Measurements from ENCODE around the gene PRICKLE1.

The PRICKLE1 gene

GRCh38 chr12:42482748-42483520 is 106.6 kb downstream of the PRICKLE1 start:
- FAIRE-seq (no peak), DNase-seq (ENCODE audit: insufficient read length, low spot score) (peak; percentile 80)
- no peak for TF ChIP-seq POLR2A (IDR thresholded peaks at IDR 0.05; ENCODE audit: low read depth, low read length)

DNA sequence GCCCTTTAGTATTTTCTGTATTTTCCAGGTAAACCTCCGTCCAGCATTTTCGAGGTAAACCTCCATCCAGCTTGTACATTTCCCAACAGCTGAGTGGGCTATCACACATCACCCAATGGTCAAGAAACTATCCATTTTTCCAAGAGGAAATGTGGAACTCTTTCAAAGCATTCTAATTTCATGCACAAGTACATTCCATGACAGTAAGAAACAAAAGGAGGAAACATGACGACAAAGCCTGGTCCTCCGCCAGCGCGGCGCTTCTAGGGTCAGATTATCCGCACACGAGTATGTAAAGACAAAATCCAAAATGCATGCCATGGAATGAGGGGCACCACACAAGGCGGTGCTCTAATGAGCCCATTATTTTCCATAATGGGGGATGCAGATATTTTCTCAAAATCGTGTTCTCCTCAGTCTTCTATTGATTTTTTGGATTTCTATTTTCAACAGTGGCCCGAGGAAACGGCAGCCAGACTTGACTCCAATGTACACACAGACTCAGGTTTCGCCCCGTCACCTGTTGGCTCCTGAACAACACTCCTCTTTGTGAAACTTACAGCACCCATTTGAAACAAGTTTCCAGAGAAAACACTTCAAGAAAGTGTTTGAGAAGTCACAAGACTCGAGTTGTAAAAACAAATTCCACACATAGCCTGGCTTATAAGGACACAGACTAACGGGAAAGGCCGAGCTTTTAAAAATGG is 107.4 kb downstream of the PRICKLE1 start:
- TF ChIP-seq POLR2A (IDR thresholded peaks at IDR 0.05; ENCODE audit: low read depth, low read length), result no peak
- FAIRE-seq, result peak; percentile 36
- DNase-seq (ENCODE audit: insufficient read length, low spot score), result no peak

GRCh38 chr12:42481368-42481767 is 108.2 kb downstream of the PRICKLE1 start:
- no peak for DNase-seq (ENCODE audit: insufficient read length, low spot score)
- FAIRE-seq, result peak; percentile 62
- TF ChIP-seq POLR2A (IDR thresholded peaks at IDR 0.05; ENCODE audit: low read depth, low read length), result no peak

DNA sequence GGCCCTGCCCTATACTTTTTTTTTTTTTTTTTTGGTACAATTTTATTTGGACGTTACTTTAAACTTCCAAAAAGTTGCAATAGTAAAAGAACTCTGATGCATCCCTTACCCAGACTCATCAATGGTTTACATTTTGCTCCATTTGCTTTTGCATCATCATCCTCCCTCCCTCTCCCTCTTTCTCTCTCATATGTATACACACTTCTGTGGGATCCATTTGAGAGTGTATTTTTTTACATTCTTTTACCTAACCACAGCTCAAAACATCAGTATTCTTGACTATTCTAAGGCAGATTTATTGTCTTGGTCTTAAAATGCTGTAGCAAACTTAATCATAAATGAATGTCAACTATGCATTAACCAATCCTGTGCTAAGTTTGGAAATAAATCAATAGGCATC is 111.6 kb downstream of the PRICKLE1 start:
- no peak for TF ChIP-seq POLR2A (IDR thresholded peaks at IDR 0.05; ENCODE audit: low read depth, low read length)
- FAIRE-seq (no peak), DNase-seq (ENCODE audit: insufficient read length, low spot score) (no peak)

- TF ChIP-seq POLR2A (IDR thresholded peaks at IDR 0.05; ENCODE audit: low read depth, low read length), result no peak
- FAIRE-seq (peak; percentile 80), DNase-seq (ENCODE audit: insufficient read length, low spot score) (no peak)
Observed at GRCh38 chr12:42475106-42475505, 114.4 kb downstream of the PRICKLE1 start.

DNA sequence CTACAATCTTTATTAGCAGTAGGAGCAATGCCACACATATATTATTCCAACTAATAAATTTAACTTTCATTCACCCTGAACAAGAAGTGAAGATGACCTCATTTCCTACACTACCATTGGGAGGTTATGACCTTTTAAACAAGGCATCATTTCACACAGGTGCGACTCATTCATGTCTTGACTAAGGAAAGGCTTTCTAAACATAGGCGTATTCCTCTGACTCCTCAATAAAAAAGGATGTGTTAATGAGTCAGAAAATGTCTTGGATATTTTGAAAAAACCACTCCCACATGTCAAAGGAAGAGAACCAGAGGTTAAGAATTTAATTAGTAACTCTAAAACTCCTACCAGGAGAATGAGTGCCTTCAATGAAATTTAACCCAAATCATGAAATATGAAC is 115.2 kb downstream of the PRICKLE1 start:
- DNase-seq (ENCODE audit: insufficient read length, low spot score), result peak; percentile 49
- peak; percentile 89 for FAIRE-seq
- no peak for TF ChIP-seq POLR2A (IDR thresholded peaks at IDR 0.05; ENCODE audit: low read depth, low read length)

GRCh38 chr12:42473561-42473960 is 116.0 kb downstream of the PRICKLE1 start:
- TF ChIP-seq POLR2A (IDR thresholded peaks at IDR 0.05; ENCODE audit: low read depth, low read length), result no peak
- FAIRE-seq, result no peak
- DNase-seq (ENCODE audit: insufficient read length, low spot score), result no peak

- no peak for TF ChIP-seq POLR2A (IDR thresholded peaks at IDR 0.05; ENCODE audit: low read depth, low read length)
- peak; percentile 45 for FAIRE-seq
- no peak for DNase-seq (ENCODE audit: insufficient read length, low spot score)
Observed at GRCh38 chr12:42473130-42473529, 116.4 kb downstream of the PRICKLE1 start.

DNA sequence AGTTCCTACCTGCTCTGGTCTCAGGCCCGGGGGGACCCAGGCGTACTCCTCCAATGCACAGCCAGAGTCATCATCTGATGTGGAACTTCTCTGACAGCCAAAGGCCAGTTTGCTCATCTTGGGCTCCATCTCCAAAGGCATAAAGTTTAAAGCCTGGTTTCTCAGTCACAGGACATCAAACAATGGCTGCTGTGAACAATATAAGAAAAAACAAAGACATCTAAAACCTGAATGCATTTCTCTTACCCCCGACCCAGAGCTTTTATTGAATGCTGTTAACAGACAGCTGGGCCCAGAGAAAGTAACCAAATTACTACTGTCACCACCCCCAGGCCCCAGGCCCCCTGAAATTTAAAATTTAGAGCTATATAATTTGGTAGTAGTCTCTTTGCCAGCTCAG is 117.2 kb downstream of the PRICKLE1 start:
- DNase-seq (ENCODE audit: insufficient read length, low spot score), result no peak
- no peak for TF ChIP-seq POLR2A (IDR thresholded peaks at IDR 0.05; ENCODE audit: low read depth, low read length)
- no peak for FAIRE-seq

DNA sequence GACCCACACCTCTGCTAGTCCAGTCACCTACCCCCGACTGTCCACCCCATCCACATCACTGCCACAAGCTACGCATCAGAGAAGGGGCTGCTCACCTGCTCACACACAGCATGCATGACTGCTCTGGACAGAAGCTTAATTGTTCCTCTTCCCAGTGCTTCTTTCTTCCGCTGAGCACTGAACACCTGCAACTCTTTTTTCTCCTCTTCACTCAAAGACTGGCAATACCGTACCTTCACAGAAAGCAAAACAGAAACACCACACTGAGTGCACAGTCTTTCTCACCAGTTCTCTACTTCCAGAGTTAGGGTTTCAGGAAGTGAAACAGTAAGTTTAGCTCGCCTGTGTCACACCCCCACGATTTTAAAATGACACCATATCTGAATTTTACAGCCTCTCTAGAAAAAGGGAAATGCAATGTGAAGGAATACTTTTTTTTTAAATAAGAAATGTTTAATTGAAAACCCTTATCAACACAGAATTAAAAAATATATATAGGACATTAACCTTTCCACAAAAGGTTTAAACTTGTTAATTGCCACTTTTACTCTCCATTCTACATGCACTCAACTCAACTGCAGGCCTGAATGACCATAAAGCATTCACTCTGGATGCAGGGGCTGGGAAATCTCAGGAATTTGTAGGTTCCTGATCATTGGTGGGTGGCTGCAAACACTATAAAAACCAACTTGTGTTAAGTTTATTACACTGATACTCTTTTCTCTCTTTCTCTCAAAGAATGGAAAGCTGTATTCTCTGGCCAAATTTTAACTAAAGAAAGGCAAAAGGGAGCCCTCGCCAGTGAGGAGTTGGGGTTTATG is 120.0 kb downstream of the PRICKLE1 start:
- DNase-seq (ENCODE audit: insufficient read length, low spot score) (no peak), FAIRE-seq (no peak)
- TF ChIP-seq POLR2A (IDR thresholded peaks at IDR 0.05; ENCODE audit: low read depth, low read length), result no peak

DNA sequence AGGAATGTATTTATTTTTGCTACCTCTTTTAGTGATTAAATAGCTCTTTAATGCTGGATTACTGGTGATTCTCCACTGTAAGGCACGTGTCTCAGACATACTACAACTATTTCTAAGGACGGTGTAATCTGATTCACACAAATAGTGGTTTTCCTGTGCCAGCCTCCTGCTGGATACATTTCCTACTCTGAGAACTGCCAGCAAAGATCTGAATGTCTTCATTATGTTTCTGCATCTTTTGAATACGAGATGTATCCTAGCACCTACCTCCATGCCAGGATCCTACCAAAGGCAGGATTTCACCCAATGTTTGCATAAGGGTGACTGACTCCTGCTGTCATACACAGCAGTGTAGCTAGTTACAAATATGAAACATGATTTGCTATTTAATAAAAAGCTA is 120.6 kb downstream of the PRICKLE1 start:
- peak; percentile 60 for FAIRE-seq
- no peak for DNase-seq (ENCODE audit: insufficient read length, low spot score)
- TF ChIP-seq POLR2A (IDR thresholded peaks at IDR 0.05; ENCODE audit: low read depth, low read length), result no peak

GRCh38 chr12:42468341-42468821 is 121.2 kb downstream of the PRICKLE1 start:
- no peak for DNase-seq (ENCODE audit: insufficient read length, low spot score)
- TF ChIP-seq POLR2A (IDR thresholded peaks at IDR 0.05; ENCODE audit: low read depth, low read length), result no peak
- FAIRE-seq, result no peak

- TF ChIP-seq POLR2A (IDR thresholded peaks at IDR 0.05; ENCODE audit: low read depth, low read length), result no peak
- FAIRE-seq (no peak), DNase-seq (ENCODE audit: insufficient read length, low spot score) (no peak)
Observed at GRCh38 chr12:42463671-42464070, 125.9 kb downstream of the PRICKLE1 start.

DNA sequence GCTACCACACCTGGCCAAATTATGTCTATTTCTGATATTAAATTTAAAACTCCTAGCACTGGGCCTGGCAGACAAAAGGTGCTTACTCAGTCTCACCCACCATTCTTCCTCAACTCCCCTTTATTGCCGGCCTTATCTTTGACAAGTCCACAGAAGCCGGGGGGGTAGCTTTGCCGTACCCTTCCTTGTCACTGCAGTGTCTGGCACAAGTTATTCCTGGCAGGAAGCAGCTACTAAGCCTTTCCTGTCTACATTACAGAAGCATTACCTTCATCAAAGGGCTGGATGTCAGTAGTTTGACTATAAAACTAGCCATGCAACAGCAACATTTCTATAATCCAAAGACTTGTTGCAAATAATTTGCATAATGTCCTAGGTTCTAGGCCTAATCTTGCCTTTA is 127.1 kb downstream of the PRICKLE1 start:
- no peak for TF ChIP-seq POLR2A (IDR thresholded peaks at IDR 0.05; ENCODE audit: low read depth, low read length)
- FAIRE-seq (no peak), DNase-seq (ENCODE audit: insufficient read length, low spot score) (no peak)

All from H54 (cell line).